Tibial nerve (tissue), 3 donors: ENCODE results near the gene KRTAP10-9.

Experiments
- POLR2A ChIP-seq, 2 donors: fragments of 450-650 bp; IDR thresholded peaks; one replicate each; pipeline ENCODE4 v1.6.1; 2017; ENCODE audit warnings: antibody characterized with exemption in 2 of 2, mild to moderate bottlenecking in 2 of 2, moderate library complexity in 2 of 2
- TF ChIP-seq, protein P1 (sequence below), 5 experiments: fragments of 200-600 bp in 3 of 5; fragments of 450-650 bp in 2 of 5; sonication (generic) in 3 of 5; IDR thresholded peaks; one replicate each; pipeline ENCODE4 v1.5.1; 2016 to 2019; ENCODE audit warnings: antibody characterized with exemption in 5 of 5, mild to moderate bottlenecking in 3 of 5, moderate library complexity in 2 of 5

DNA sequence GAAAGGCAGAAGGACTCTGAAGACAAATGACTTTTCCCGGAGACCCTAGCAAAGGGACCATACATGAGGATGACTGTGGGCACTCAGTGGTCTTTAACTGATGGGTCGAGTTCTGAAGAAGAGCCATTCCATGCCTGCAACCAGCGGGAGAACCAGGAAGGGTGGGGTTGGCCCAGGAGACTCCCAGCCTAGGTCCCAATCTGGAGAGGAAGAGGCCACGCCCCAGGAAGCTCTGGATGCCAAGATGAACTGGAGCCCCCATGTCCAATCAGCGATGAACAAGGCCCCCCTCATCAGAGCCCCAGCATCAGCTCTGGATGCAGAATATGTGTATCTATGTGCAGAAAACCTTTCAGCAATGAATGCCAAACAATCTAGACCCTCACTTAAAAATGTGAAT lies 13.9 kb downstream of the KRTAP10-9 start:
- TF ChIP-seq, protein P1, sequence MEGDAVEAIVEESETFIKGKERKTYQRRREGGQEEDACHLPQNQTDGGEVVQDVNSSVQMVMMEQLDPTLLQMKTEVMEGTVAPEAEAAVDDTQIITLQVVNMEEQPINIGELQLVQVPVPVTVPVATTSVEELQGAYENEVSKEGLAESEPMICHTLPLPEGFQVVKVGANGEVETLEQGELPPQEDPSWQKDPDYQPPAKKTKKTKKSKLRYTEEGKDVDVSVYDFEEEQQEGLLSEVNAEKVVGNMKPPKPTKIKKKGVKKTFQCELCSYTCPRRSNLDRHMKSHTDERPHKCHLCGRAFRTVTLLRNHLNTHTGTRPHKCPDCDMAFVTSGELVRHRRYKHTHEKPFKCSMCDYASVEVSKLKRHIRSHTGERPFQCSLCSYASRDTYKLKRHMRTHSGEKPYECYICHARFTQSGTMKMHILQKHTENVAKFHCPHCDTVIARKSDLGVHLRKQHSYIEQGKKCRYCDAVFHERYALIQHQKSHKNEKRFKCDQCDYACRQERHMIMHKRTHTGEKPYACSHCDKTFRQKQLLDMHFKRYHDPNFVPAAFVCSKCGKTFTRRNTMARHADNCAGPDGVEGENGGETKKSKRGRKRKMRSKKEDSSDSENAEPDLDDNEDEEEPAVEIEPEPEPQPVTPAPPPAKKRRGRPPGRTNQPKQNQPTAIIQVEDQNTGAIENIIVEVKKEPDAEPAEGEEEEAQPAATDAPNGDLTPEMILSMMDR (IDR thresholded peaks at IDR 0.05) = no peak
- no peak for TF ChIP-seq POLR2A (IDR thresholded peaks at IDR 0.05)
